Ramos (cell line): Measurements from ENCODE around the gene SEC14L6.

Experiments
- in situ Hi-C: fragments of 300-500 bp; cut with MboI; formaldehyde crosslinking; loops from one replicate; pipeline ENCODE4 v1.14.3; 2022; ENCODE audit warnings: low sequenced_read_pairs; ENCODE audit not compliant: unreplicated experiment

SEC14L6 gene

DNA sequence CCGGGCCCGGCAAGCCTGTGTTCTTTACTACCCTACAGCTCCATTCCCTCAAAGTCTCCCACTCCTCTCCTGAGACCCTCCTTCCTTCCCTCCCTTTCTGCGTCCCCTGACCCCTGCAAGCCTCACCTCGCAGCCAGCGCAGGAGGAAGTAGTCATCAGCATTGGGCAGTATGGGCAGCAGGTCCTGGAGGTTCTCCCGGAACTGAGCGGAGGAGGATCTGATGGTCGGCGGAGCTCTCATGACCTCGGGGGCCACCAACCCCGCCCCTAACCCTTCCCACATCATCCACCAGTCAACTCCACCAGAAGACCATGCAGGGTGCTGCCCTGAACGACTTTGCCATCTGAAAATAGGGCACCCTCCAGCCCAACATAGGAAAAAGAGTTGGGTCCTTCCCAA is 43.0 kb downstream of the SEC14L6 start:
- in situ Hi-C loops = no loop called here

DNA sequence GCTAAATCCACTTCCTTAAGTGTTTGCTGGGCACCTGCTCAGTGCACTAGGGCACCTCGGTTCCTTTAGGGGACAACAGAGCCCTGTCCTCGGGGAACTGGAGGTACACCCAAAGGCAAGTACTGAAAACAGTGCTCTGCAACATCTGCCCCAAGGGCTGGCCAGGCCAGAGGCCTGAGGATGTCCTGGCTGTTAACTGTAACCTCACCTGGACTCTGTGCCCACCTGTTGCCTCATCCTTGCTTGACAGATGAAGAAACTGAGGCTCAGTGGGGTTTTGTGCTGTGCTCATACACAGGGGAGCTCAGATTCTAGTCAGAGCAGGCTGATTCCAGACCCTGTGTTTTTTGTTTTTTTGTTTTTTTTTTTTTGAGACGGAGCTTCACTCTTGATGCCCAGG is 43.6 kb downstream of the SEC14L6 start:
- in situ Hi-C loops = no loop called here

DNA sequence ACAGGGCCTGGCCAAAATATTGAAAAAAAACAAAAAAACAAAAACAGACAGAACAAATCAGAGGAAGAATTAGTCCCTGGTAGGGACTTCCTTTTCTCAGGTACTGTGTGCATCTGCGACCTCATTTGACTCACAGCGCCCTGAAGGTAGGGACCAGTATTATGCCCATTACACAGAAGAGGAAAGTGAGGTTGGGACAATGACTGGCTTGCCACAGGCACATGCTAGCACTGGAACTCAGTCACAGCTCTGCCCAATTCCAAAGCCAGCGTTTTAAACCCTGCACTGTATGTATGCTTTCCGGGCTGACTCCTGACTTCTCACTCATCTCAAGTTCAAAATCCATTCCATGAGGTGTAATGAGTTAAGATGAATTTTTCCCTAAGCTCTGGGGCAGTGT is 44.4 kb downstream of the SEC14L6 start:
- in situ Hi-C loops = no loop called here

- in situ Hi-C loops = no loop called here
These were observed 45.9 kb downstream of the SEC14L6 start for GRCh38 chr22:30500628-30501027.

- in situ Hi-C loops = no loop called here
These were observed 48.9 kb downstream of the SEC14L6 start for GRCh38 chr22:30497466-30498150.

GRCh38 chr22:30495041-30495784 is 51.3 kb downstream of the SEC14L6 start:
- in situ Hi-C loops = no loop called here

GRCh38 chr22:30492144-30492543 is 54.4 kb downstream of the SEC14L6 start:
- in situ Hi-C loops = no loop called here

- in situ Hi-C loops = no loop called here
These were observed 55.2 kb downstream of the SEC14L6 start for GRCh38 chr22:30491381-30491780.

GRCh38 chr22:30490399-30490798 is 56.1 kb downstream of the SEC14L6 start:
- in situ Hi-C loops = no loop called here

DNA sequence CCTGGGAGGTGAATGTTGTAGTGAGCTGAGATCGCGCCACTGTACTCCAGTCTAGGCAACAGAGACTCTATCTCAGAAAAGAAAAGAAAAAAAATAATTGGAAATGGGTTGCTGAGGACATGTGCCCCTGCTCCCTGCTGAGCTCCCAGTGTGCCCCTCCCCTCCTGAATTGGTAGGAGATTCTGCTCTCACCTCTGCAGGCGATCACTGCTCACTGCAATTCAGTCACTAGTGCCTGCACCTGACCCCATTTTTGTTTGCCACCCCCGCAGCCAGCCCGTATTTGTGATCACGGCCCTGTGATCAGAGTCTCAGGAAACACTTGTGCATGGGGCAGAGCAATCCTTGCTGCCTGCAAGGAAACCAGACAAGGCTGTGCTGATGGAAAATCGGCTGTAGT is 58.4 kb downstream of the SEC14L6 start:
- in situ Hi-C loops = loop anchor here (10.0 kb wide), 1 partner anchor 203 kb away; the partner anchor contains the start of gene CASTOR1

- in situ Hi-C loops = loop anchor here (10.0 kb wide), 1 partner anchor 202 kb away; the partner anchor contains the start of gene CASTOR1
These were observed 59.9 kb downstream of the SEC14L6 start for GRCh38 chr22:30486661-30487115.

GRCh38 chr22:30486118-30486517 is 60.4 kb downstream of the SEC14L6 start:
- in situ Hi-C loops = loop anchor here (10.0 kb wide), 1 partner anchor 201 kb away; the partner anchor contains the start of gene CASTOR1

- in situ Hi-C loops = loop anchor here (10.0 kb wide), 1 partner anchor 201 kb away; the partner anchor contains the start of gene CASTOR1
These were observed 61.1 kb downstream of the SEC14L6 start for GRCh38 chr22:30485362-30485988.

DNA sequence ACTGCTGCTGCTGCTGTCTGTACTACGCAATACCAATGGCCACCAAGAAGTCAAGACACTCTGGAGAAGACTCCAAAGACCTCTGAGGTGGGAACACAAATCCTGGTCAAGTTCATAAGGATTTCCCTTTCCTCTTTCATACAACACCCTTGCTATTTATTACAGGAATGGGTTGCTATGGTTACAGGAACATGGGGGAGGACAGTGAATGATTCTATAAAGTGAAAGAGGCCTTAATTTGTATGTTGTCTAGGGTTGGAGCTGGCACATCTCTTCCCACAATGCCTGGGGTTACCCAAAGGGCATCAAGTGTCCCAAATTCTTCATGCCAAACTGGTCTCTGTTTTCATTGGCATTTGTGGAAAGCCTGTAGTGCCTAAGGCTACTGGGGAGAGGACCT is 63.4 kb downstream of the SEC14L6 start:
- in situ Hi-C loops = loop anchor here (5.0 to 10.0 kb wide), 2 partner anchors 91 to 198 kb away; partner anchors contain the start of gene CASTOR1

GRCh38 chr22:30481711-30482110 is 64.8 kb downstream of the SEC14L6 start:
- in situ Hi-C loops = loop anchor here (5.0 to 10.0 kb wide), 2 partner anchors 89 to 197 kb away; partner anchors contain the start of gene CASTOR1

DNA sequence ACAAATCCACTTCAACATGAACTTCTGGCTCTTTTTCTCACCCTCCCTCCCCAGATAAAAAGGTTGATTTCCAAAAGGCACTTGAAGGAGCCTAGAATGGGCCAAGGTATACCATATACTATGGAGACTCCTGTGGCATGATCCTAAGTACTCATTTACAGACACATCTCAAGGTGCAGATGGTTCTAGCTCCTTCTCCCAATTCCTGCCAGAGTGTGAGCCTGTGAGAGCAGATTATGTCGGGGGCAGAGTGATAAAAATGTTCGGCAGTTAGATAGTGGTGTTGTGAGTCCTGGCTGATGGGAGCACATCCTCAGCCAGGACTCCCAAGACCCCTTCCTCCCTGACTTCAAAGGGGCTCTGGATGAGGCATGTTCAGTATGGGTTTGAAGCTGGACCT is 66.6 kb downstream of the SEC14L6 start:
- in situ Hi-C loops = loop anchor here (5.0 to 10.0 kb wide), 2 partner anchors 88 to 195 kb away; partner anchors contain the start of gene CASTOR1

DNA sequence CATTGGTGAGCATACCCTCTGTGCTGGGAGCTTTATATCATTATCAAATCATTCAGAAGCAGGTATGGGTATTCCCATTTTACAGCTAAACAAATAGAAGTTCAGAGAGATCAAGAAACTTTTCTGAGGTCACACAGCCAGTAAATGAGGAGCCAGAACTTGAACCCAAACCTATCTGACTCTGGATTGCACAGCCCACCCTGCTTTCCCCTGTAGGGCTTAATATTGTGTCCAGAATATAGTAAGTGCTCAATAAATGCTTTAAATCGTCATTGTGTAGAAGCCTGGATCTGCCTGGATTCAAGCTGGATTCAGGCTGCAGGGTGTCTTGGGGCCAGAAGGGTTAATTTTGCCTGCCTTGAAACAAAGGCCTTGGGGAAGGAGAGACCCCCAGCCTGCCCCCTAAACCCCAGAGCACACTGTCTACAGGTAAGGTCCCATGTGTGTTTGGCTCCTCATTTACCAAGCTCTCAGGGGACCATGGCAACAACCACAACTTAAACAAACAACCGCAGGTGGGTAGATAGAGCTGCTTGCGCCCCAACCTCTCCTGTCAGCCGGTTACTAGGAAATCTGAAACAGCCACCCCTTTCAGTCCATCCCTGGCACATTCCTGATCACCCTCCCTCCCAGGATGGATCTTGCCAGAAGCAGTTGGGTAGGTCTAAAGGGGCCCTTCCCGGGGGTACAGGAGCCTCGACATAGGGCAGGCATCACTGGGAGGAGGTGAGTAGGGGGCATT is 71.7 kb downstream of the SEC14L6 start:
- in situ Hi-C loops = no loop called here

- in situ Hi-C loops = no loop called here
These were observed 72.4 kb downstream of the SEC14L6 start for GRCh38 chr22:30474121-30474520.

DNA sequence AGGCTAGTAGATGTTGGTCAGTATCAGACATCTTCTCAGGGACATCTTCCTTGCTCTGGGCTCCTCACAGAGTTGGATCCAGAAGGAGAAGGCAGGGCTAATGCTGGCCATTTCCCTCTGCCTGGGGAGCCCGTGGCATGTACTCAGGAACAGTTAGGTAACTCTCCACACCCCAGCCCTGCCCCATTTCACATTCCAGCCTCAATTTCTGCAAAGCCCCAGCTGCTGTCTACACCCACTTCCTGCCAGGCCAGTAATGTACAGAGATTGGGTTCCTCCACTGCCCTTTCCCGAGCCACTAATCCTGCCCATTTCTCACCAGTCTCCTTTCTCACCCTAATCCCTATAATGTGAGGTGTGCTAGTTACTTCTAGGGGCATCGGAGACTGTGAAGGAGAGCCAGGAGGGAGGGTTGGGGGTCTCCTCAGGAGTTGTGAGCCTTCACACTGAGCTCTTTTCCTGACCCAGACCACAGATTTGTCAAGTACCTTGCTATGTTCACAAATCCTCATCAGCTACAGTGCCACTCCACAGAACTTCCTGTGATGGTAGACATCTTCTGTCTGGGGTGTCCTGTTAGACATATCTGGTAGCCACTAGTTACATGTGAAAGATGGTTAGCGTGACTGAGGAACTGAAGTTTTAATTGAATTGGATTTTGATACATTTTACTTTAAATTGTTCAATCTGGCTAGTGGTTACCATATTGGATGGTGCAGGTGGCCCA is 73.4 kb downstream of the SEC14L6 start:
- in situ Hi-C loops = no loop called here
